Retinal pigment epithelial cell (primary cell): ENCODE results near the gene CRMP1.

Experiments
- DNase-seq: peaks from one replicate; pipeline ENCODE4 v3.0.0-alpha.2; 2010; ENCODE audit warnings: low read depth
- H3K4me3 ChIP-seq: 2 replicates; pipeline ENCODE4 v1.5.1; 2011; ENCODE audit warnings: mild to moderate bottlenecking, low read length, control low read depth, moderate library complexity
- CTCF ChIP-seq: conservative IDR thresholded peaks from 2 replicates; pipeline ENCODE4 v1.5.1; 2011; ENCODE audit warnings: low read depth, low read length, control low read depth, inconsistent platforms

Gene CRMP1

GRCh38 chr4:5870701-5871100 lies 22.2 kb downstream of the CRMP1 start:
- no peak for TF ChIP-seq CTCF
- DNase-seq, result no peak
- no peak overlapping the region for H3K4me3 ChIP-seq

GRCh38 chr4:5869966-5870619 lies 22.8 kb downstream of the CRMP1 start:
- H3K4me3 ChIP-seq, result no peak overlapping the region
- no peak for DNase-seq
- no peak for TF ChIP-seq CTCF

GRCh38 chr4:5867866-5868265 lies 25.0 kb downstream of the CRMP1 start:
- H3K4me3 ChIP-seq, result no peak overlapping the region
- no peak for DNase-seq
- TF ChIP-seq CTCF, result no peak

GRCh38 chr4:5866841-5867813 lies 25.8 kb downstream of the CRMP1 start:
- no peak for DNase-seq
- TF ChIP-seq CTCF, result no peak
- no peak overlapping the region for H3K4me3 ChIP-seq

- no peak overlapping the region for H3K4me3 ChIP-seq
- no peak for DNase-seq
Measured at GRCh38 chr4:5865896-5866599, 26.8 kb downstream of the CRMP1 start.

More at GRCh38 chr4:5865896-5866599, 26.8 kb downstream of the CRMP1 start:
- no peak for TF ChIP-seq CTCF
